ENCODE results near the gene ANOS1.

GRCh38 chrX:8635812-8636211, 96.1 kb downstream of the ANOS1 start:
- TF ChIP-seq, protein P1, sequence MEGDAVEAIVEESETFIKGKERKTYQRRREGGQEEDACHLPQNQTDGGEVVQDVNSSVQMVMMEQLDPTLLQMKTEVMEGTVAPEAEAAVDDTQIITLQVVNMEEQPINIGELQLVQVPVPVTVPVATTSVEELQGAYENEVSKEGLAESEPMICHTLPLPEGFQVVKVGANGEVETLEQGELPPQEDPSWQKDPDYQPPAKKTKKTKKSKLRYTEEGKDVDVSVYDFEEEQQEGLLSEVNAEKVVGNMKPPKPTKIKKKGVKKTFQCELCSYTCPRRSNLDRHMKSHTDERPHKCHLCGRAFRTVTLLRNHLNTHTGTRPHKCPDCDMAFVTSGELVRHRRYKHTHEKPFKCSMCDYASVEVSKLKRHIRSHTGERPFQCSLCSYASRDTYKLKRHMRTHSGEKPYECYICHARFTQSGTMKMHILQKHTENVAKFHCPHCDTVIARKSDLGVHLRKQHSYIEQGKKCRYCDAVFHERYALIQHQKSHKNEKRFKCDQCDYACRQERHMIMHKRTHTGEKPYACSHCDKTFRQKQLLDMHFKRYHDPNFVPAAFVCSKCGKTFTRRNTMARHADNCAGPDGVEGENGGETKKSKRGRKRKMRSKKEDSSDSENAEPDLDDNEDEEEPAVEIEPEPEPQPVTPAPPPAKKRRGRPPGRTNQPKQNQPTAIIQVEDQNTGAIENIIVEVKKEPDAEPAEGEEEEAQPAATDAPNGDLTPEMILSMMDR (IDR thresholded peaks at IDR 0.05) = no peak
- TF ChIP-seq POLR2AphosphoS5 (IDR thresholded peaks at IDR 0.05; ENCODE audit: low read depth, low read length) (no peak), REST (IDR thresholded peaks at IDR 0.05; ENCODE audit: insufficient read depth in 1 of 2, low read depth in 2 of 2, low read length in 1 of 2) (no peak), SIN3A (IDR thresholded peaks at IDR 0.05; ENCODE audit: borderline replicate concordance, insufficient read depth, low read depth, low read length) (no peak)

Data from Panc1 (cell line).